ENCODE results near the gene MACROH2A2.

The MACROH2A2 gene

DNA sequence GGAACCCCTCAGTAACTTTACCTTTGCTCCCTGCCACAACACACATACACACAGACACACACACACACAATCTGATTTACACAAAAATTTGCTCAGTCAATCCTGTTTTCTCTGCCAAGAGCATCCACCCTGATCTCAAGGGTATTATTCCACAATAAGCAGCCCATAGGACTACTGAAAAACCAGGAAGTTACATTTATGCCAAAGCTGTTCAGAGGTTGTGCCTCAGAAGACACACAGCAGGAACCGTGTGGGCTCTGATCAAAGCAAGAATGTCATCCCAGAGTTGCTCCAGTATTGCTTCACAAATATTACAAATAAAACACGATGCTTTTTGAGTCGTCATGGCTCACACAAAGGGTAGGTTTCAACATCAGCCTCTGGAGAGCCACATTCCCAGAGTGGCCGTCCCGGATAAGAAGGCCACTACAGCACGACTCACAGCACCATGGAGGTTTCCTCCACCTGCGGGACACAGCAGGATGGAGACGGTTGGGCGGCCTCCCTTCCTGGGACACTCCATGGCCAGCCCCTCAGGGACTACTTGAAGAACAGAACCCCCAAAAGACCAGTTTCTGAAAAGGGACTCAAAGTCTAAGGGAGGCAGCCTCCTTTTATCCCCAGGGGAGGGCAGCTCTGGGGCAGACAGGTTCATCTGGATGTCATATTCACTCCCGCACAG, 78.4 kb downstream of the MACROH2A2 start:
- no peak for DNase-seq (ENCODE audit: low spot score)

DNA sequence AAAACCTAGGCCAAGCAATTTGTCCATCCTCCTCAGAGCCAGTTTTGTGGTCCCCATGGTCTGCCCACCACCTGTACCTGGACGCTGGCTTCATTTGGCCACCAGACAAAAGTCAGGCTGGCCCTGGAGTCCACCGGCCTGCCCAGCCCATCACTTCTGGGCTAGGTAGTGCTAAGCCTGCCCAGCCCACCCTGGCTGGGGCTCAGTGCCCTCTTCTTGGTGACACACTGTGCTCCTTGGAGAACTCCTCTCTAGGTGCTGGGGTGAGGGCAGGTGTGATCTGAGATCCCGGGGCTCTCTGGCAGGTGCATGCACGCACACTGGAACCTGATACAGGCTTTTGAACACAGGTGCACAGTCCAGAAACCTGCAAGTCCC, 78.9 kb downstream of the MACROH2A2 start:
- no peak for DNase-seq (ENCODE audit: low spot score)

DNA sequence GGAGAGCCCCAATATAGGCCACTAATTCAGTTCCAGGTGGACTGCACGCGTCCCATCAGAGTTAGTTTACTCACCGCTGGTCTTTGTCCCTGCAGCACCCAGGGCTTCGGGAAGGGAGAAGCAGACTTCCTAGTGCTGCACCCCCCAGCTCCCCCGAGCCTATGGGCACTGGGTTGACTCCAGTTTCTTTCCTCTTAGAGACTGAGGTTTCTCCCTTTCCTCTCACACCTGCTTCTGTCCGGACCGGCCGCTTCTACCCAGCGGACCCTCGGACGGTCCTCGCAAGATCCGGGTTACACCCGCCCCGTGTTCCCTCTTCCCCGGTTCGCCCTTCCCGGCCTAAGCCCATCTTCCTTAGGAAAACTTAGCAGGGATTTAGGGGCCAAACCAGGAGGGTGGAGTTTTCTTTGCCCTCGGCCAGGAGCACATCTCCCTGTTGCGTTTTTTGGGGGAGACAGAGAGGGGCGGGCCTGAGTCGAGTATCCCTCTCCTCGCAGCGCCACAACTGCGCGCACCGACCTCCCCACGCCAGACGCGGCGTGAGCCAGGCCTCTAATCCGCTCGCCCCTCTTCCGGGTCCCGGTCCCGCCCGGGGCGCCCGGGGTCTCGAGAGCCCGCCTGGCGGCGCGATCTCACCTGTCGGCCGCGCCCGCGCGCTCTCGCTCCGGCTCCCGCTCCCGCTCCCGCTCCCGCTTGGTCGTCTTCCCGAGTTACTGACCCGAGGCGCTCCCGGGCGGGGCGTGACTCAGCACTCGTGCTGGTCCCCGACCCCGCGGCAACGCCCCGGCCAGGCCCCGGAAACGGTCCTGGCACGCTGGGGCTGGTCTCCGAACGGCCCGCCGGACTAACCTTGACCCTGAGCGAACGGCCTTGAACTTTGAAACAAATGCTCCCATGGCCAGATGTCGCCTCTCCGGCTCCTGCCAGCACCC, 79.7 kb downstream of the MACROH2A2 start, which contains the start of gene AIFM2:
Gene AIFM2 (minus strand): TSS at position 728 of the 932 bp plus-strand sequence. CDS start 8,741 bp downstream, outside the sequence.
- no peak for DNase-seq (ENCODE audit: low spot score)

DNA sequence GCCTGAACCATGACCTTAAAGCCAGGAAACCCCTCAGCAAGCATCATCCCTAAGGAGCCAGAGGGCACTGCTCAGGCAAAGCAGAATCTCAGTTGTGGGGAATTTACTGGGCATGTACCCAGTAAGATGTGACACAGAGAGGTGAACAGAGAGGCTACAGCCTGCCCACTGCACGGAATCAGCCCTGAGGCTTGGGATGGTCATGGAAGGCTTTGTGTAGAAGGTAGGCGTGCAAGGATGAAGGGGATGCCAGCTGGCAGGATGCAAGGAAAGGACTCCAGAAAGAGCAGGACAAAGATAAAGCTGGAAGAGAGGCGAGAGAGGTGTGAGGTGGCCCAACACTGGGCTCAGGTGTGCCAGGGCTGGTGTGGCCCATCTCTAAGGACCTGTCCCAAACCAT, 82.4 kb downstream of the MACROH2A2 start:
- DNase-seq (ENCODE audit: low spot score): no peak

DNA sequence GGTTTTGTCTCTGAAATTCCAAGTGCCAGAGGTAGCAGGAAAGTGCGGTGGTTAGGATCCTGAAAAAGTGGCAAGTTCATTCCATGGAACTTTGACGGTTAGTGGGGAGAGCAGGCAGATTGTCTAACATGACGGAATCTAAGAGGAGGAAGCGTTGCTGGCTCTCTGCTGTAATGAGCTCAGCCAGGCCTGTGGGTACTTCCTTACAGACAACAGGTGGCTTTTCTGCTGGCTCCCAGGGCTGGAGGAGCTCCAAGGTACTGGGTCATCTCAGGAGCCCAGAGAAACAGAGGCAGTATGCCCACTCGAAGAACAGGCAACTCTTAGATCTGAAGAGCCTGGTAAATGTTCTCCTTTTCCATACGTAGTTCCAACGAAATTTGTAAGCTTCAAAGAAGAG, 83.0 kb downstream of the MACROH2A2 start:
- no peak for DNase-seq (ENCODE audit: low spot score)

DNA sequence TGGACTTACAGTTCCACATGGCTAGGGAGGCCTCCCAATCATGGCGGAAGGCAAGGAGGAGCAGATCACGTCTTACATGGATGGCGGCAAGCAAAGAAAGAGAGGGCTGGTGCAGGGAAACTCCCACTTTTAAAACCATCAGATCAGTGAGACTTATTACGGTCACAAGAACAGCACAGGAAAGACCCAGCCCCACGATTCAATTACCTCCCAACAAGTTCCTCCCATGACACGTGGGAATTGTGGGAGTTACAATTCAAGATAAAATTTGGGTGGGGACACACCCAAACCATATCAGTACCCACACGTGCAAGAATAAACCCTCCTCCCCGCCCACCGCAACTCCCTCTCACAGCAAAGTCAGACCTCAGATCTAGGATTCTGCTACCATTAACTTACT, 84.5 kb downstream of the MACROH2A2 start:
- DNase-seq (ENCODE audit: low spot score): no peak

DNA sequence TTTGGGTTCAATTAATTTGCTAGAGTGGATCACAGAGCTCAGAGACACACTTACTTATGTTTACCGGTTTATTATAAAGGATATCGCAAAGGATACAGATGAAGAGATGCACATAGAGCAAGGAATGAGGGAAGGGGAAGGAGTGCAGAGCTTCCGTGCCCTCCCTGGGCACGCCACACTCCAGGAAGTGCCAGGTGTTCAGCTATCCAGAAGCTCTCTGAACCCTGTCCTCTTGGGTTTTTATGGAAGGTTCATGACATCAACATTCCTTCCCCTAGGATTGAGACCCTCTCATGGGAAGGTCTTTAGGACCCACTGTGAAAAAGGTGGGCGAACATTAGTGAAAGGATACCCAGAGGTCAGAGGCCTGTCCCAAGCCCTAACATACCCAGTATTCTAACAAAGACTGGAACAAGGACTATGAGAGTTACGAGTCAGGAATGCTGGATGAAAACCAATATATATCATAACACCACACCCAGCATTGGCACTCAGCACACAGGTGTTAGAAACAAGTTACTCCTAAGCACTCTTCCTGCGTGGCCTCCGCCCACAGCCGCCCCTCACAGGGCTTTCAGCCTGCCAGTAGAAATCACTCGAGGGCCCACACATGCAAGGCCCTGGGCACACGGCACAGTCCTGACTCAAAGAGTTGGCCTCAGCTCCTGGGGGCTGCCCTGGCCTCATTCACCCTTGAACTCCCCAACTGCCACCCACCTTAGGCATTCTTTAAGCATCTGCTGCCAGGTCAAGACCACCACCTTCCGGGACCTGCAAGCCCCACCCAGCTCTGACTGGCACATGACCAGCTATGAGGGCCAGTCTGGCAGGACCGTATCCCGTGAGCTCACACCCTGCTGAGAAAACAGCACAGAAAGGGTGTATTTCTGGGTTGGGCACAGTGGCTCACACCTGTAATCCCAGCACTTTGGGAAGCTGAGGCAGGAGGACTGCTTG, 85.6 kb downstream of the MACROH2A2 start:
- DNase-seq (ENCODE audit: low spot score): no peak

DNA sequence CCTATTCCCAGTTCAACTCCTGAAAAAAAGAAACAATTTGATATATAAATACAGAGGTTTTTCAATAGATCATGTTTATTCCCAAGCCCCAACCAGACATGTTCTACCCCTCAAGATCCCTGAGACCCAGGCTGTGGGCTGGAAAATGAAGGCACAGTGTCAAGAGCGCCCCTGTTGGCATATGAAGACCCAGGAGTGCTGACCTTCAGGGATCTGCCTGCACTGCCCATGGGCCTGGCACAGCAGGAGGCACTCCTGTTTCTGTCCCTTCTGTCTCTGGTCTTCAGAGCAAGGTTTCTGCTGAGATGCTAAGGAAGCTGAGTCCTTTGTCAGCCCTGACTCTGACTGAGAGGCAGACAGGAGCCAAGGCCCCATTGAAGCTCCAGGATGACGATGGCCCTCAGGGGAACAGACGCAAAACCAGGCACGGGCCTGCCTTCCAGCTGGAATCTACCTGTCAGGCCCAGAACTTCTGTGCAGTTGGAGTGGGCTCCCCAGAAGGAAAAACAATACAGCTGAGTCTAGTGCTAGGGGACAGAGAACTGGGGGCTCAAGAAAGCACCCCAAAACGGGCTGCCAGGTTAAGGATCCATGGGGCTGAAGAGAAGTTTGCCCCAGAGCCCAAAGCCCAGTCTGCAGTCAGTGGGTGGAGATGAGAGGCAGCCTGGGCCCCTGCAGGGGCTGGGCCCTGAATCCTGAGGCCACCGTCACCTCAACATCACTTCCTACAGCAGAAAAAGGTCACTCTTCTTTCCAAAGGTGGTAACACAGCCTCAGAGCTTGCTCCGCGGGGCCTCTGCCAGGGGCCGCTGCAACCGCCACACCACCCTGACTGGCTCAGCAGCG, 86.7 kb downstream of the MACROH2A2 start:
- no peak for DNase-seq (ENCODE audit: low spot score)

DNA sequence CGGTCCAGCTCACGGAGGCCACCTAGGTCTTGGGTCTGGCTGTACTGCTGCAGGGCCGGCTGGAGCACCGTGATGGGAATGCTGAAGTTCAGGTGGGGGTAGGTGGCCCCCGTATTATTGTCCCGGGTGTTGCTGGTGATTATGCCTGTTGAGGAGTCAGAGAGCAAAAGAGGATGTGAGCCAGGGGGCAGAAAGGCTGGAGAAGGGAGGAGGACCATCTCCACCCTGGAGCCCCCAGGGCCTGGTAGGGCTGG, 87.3 kb downstream of the MACROH2A2 start:
- DNase-seq (ENCODE audit: low spot score): no peak

DNA sequence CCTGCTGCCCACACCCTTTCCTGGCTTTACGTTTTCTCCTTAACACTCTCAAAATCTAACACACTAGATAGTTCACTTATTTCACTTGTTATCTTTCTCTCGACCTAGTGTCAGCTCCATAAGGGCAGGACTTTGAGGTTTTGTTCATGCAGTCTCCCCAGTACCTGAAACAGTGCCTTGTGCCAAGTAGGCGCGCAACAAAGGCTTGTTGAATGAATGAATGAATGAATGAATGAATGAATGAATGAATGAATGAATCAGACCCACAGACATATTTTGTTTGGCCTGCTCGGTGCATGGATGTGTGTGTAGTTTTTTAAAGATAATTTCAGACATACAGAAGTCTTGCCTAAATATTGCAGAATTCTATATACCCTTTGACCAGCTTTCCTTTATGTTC, 87.7 kb downstream of the MACROH2A2 start:
- no peak for DNase-seq (ENCODE audit: low spot score)

DNA sequence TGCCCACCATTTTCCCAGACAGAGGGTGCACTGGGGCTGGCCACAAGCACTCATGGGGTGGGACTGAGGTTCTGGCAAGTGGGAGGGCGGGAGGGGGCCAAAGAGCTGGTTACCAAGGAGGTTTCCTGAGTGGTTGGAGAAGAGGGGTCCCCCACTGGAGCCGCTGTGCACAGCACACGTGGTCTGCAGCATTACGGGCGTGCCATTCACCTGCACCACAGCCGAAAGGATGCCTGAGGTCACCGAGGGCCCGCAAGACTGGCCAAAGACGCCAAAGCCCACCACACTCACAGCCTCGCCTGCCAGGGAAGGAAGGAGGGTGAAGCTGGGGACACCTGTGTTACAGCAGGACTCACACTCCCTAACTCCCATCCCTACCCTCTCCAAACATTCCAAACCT, 89.9 kb downstream of the MACROH2A2 start:
- no peak for DNase-seq (ENCODE audit: low spot score)

DNA sequence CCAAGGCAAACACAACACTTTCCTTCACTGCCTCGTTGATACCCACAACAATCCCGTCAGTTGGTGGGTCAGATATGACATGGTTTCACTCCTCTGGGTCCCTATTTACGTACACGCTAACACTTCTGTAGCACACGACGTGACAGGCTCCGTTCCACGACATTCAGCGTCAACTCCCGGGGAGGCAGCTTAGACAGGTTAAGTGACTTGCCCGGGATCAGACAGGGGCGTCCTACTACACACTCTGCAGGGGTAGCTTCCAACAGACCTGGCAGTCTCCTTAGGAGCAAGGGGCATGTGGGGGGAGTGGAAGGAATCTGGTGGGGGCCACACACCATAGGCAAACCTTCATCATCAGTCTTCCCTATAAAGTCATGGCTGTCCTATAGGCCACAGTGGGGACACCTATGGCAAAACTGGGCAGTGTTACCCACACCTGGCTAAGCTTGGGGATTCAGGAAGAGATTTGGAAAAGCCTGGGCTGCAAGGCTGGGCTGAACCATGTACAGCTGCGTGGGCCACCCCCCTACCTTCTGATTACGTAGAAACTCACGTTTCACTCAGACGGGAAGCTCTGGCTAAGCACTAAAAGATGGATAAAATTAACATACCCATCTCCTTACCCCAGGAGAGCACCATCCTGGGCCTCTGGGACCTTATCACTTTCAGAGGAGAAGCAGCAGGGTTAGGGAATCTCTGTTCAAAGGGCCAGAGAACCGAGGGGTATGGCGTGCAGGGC, 91.9 kb downstream of the MACROH2A2 start:
- no peak for DNase-seq (ENCODE audit: low spot score)

DNA sequence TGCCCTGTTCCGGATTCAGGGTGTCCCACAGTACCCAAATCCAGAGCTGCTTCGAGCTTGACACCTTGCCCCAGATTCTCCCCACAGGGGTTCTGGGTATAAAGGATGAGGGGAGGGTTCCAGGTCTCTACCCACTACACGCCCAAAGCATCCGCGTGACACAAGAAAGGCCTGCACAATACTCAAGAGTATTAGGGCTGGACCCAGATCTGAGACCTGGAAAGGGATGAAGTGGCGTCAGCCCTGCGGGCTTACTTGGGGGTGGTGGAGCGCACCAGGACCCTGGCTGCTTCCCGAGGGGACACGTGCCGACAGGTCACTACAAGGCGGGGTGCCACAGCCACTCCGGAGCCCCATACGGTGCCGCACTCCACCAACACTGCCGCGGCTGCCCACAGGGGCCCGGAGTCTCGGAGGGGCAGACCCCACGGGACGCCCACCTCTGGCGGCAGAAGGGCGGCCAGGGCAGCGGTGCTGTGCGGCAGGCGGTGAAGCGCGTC, 92.6 kb downstream of the MACROH2A2 start:
- DNase-seq (ENCODE audit: low spot score): no peak

DNA sequence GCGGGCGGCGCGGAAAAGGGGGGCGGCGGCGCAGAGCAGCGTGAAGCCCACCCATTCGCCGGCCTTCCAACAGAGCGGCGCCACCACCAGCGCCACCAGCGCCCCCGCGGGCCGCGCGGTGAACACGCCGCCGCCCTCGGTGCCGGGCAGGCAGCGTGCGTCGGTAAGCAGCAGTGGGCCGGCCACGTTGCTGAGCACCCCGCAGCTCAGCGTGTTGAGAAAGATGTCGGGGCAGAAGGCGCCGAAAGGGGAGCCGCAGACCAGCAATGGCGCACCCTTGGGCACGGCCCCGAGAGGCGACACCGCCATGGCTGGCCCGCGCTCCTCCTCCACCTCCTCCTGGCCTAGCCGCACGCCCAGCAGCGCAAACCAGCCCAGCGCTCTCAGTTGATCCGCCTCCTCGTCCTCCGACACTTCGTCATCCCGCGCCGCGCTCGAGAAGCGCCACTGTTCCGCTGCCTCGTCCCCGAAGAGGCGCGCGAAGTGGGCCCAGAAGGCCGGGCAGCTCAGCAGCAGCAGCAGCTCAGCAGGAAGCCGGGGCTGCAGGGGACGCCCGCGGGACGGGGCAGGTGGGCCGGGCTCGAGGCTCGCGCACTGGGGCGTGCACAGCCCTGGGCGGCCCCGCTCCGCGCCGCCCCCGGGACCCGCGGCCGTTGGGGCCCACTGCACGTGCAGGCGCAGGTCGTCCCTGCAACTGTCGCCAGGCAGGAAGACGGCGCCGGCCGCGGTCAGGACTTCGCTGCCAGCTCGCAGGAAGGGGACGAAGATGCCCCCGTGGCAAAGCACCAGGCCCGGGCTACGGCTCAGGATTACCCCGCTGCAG, 93.2 kb downstream of the MACROH2A2 start:
- DNase-seq (ENCODE audit: low spot score): peak; percentile 81

DNA sequence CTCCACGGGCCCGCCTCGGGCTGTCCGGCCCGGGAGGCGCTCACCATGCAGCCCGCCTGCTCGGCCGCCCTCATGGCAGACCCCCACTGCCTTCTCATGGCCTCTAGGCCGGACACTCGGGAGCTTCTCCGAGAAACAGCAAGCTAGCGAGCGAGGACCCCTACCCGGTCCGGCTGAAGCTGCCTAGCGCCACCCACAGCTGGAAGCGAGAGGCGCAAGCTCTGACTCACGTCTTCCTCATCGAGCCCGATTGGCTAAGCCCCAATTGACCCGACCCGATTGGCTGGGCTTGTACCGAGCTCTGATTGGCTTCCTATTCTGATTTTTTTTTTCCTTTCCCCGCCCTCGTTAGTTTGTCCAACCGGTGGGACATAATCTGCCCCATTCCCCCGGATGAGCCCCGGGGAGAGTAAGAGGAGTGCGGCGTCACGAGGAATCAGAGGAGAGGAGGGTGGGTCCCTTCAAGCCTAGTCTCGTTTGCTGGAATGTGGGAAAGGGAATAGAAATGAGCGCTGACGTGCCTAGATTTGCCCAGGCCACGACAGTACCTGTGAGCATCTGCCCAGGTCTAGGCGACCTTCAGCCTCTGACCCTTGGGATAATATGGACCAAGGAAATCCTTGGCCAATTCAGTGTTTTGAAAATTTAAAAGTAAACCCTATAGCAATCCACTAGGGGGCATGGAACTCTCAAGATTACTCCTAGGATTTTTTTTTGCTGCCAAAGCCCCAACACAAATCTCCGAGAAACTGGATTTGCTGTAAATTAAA, 94.0 kb downstream of the MACROH2A2 start, which contains the start of gene TYSND1:
Gene TYSND1 (minus strand): TSS at position 212 of the 770 bp plus-strand sequence. CDS start 114 bp downstream, at position 98.
- peak; percentile 95 for DNase-seq (ENCODE audit: low spot score)

DNA sequence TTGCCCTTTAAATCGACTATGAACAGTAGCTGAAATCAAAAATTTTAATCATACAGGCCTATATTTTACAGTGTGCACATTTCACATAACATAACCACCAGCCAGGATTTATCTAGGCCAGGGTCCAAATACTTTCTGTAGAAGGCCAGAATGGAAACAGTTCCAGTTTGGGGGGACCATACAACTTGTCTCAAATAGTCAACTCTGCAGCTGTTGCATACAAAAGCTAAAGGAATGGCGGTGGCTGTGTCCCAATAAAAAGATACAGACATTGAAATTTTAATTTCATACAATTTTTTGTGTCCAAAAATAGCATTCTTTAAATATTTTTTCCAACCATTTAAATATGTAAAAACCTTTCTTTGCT, 94.6 kb downstream of the MACROH2A2 start:
- no peak for DNase-seq (ENCODE audit: low spot score)

DNA sequence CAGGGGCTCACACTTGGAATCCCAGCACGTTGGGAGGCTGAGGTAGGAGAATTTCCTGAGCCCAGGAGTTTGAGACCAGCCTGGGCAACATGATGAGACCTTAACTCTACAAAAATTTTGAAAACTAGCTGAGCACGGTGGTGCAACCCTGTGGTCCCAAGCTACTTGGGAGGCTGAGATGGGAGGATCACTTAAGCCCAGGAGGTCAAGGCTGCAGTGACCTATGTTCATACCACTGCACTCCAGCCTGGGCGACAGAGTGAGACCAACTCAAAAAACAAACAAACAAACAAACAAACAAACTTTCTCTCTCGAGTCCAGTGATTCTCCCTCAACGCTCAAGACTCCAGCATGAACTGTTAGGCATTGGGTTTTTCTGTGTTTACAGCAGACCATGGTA, 95.9 kb downstream of the MACROH2A2 start:
- DNase-seq (ENCODE audit: low spot score): no peak

DNA sequence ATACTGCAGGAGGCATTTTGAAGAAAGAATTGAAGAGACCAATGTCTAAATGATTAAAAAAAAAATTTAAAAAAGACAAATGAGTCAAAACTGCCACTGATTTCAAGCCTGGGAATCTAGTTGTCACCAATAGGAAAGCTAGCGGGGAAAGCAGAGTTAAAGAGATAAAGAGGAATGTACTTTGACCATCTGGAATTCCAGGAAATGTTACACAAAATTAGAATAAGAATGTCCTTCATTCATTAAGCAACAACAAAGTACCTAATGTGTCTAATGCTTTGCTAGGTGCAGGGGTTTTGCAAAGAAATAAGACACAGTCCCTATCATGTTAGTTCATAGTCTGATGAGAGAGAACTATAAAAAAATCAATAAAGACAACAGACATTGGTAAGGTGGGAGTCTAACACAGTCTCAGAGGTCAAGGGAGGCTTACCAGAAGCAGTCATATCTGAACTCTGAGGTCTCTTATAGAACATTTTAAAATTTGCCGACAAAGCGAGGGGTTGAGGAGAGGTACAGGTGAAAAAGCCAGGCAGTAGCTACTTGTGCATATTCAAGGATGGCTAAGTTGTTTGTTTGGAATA, 102.7 kb downstream of the MACROH2A2 start:
- DNase-seq (ENCODE audit: low spot score): no peak
